DND-41 (cell line): ENCODE data around the gene ZNF132.
"Not testable (repeated sequence)": the region's sequence is repeated elsewhere in the genome, so short reads cannot be mapped to it uniquely, and the experiment has no call there.

ENCODE experiments used
- ATAC-seq: fragments of 200-7000 bp; cut with Tn5 transposase; 3 replicates; pipeline ENCODE4 v1.9.1; 2021; ENCODE audit warnings: low read depth; ENCODE audit not compliant: insufficient read depth
- DNase-seq: peaks from one replicate; pipeline ENCODE4 v3.0.0-alpha.2; 2020
- H2AFZ ChIP-seq: 2 replicates; pipeline ENCODE4 v1.6.0; 2012; ENCODE audit warnings: low read depth, low read length
- H3K27ac ChIP-seq: 2 replicates; pipeline ENCODE4 v1.5.1; 2012; ENCODE audit warnings: low read length, inconsistent platforms
- H3K27me3 ChIP-seq: fragments of 200-600 bp; sonication (generic); 2 replicates; pipeline ENCODE4 v1.6.0; 2012; ENCODE audit warnings: low read length, mild to moderate bottlenecking, inconsistent platforms; ENCODE audit not compliant: insufficient read depth, poor library complexity
- H3K36me3 ChIP-seq: 2 replicates; pipeline ENCODE4 v1.5.1; 2012; ENCODE audit warnings: low read length, inconsistent platforms; ENCODE audit not compliant: insufficient read depth
- H3K4me1 ChIP-seq: 2 replicates; pipeline ENCODE4 v1.5.1; 2012; ENCODE audit warnings: mild to moderate bottlenecking, low read length; ENCODE audit not compliant: insufficient read depth
- H3K4me2 ChIP-seq: 2 replicates; pipeline ENCODE4 v1.6.0; 2012; ENCODE audit warnings: mild to moderate bottlenecking, moderate library complexity, low read length, inconsistent platforms; ENCODE audit not compliant: insufficient read depth
- H3K4me3 ChIP-seq, 2 experiments: fragments of 200-600 bp in 1 of 2; shearing (Covaris generic) in 1 of 2; 2 replicates each; pipeline ENCODE4 v1.5.1; 2012 to 2016; ENCODE audit warnings: inconsistent platforms in 2 of 2, low read length in 2 of 2, mild to moderate bottlenecking in 2 of 2, low read depth in 1 of 2, moderate library complexity in 1 of 2
- H3K79me2 ChIP-seq: 2 replicates; pipeline ENCODE4 v1.6.0; 2012; ENCODE audit warnings: low read length, inconsistent platforms; ENCODE audit not compliant: insufficient read depth
- H3K9ac ChIP-seq: 2 replicates; pipeline ENCODE4 v1.6.0; 2012; ENCODE audit warnings: low read depth, mild to moderate bottlenecking, inconsistent platforms, low read length, moderate library complexity
- H3K9me3 ChIP-seq: 2 replicates; pipeline ENCODE4 v1.5.1; 2012; ENCODE audit warnings: low read length, moderate library complexity, mild to moderate bottlenecking, inconsistent platforms; ENCODE audit not compliant: insufficient read depth, severe bottlenecking
- H4K20me1 ChIP-seq: 2 replicates; pipeline ENCODE4 v1.6.0; 2012; ENCODE audit warnings: low read length; ENCODE audit not compliant: insufficient read depth
- CTCF ChIP-seq: IDR thresholded peaks from 2 replicates; pipeline ENCODE4 v1.5.1; 2012; ENCODE audit warnings: borderline replicate concordance, low read length, moderate library complexity, mild to moderate bottlenecking; ENCODE audit not compliant: poor library complexity, severe bottlenecking; ENCODE audit errors: extremely low read depth
- EZH2 ChIP-seq: IDR thresholded peaks from 3 replicates; pipeline ENCODE4 v1.6.1; 2012; ENCODE audit warnings: borderline replicate concordance, low read depth, mild to moderate bottlenecking, moderate library complexity, low read length, inconsistent platforms; ENCODE audit not compliant: severe bottlenecking

ZNF132 gene

GRCh38 chr19:58451358-58452101 is 11.6 kb upstream of the ZNF132 start, which contains the start of gene ZNF324B:
ZNF324B (plus strand) TSS chr19:58451622; CDS start chr19:58453702, 2,080 bp downstream.
- H3K4me1 ChIP-seq = peaks cover 18% of the 10 kb centered on the region
- peaks cover 8% of the 10 kb centered on the region for H3K9me3 ChIP-seq
- TF ChIP-seq CTCF (no peak), EZH2 (no peak)
- peak within 1 kb of the TSS; percentile 63 for H3K27ac ChIP-seq
- H3K79me2 ChIP-seq = 0 out of 2 replicates have a peak, but pooled peaks cover 3% of the 10 kb centered on the region
- peak within 1 kb of the TSS; percentile 90 for H3K4me2 ChIP-seq
- no peaks in the 10 kb centered on the region for H4K20me1 ChIP-seq
- DNase-seq (peak; percentile 98), ATAC-seq (peak; percentile 97)
- peak within 1 kb of the TSS; percentile 86 for H2AFZ ChIP-seq
- H3K4me3 ChIP-seq = peak within 1 kb of the TSS; percentile 84 to 88
- H3K27me3 ChIP-seq = peaks cover 4% of the 10 kb centered on the region
- peak within 1 kb of the TSS; percentile 68 for H3K9ac ChIP-seq
- peaks cover 18% of the 10 kb centered on the region for H3K36me3 ChIP-seq

GRCh38 chr19:58450856-58451357 is 11.0 kb upstream of the ZNF132 start:
- peaks cover 4% of the 10 kb centered on the region for H3K27me3 ChIP-seq
- H3K4me1 ChIP-seq = peaks cover 18% of the 10 kb centered on the region
- peak overlapping the region; percentile 86 for H2AFZ ChIP-seq
- no peak overlapping the region for H3K27ac ChIP-seq
- TF ChIP-seq CTCF (no peak), EZH2 (no peak)
- H3K4me3 ChIP-seq = peak overlapping the region; percentile 84 to 88; a peak in 2 of 4 replicates
- 0 out of 2 replicates have a peak, but pooled peaks cover 3% of the 10 kb centered on the region for H3K79me2 ChIP-seq
- H3K9ac ChIP-seq = peak overlapping the region; percentile 68
- H3K9me3 ChIP-seq = peaks cover 8% of the 10 kb centered on the region
- no peak; the same call in 1 of the 3 replicates for ATAC-seq
- no peak for DNase-seq
- H3K36me3 ChIP-seq = peaks cover 13% of the 10 kb centered on the region
- no peaks in the 10 kb centered on the region for H4K20me1 ChIP-seq
- H3K4me2 ChIP-seq = peak overlapping the region; percentile 90

GRCh38 chr19:58449980-58450379 is 10.0 kb upstream of the ZNF132 start:
- peaks cover 13% of the 10 kb centered on the region; the same call in 1 of the 2 replicates for H3K36me3 ChIP-seq
- not testable (repeated sequence) for H3K9ac ChIP-seq, H3K9me3 ChIP-seq, H3K4me2 ChIP-seq, ATAC-seq, H3K27me3 ChIP-seq, H3K27ac ChIP-seq, H4K20me1 ChIP-seq, H3K79me2 ChIP-seq, H2AFZ ChIP-seq, H3K4me3 ChIP-seq, DNase-seq
- peaks cover 18% of the 10 kb centered on the region for H3K4me1 ChIP-seq

- H3K4me3 ChIP-seq, H3K36me3 ChIP-seq, H2AFZ ChIP-seq, H4K20me1 ChIP-seq, ATAC-seq, H3K79me2 ChIP-seq, DNase-seq, H3K4me2 ChIP-seq, H3K27me3 ChIP-seq, H3K9ac ChIP-seq, H3K27ac ChIP-seq, H3K9me3 ChIP-seq: not testable (repeated sequence)
- H3K4me1 ChIP-seq = peaks cover 18% of the 10 kb centered on the region
Observed at GRCh38 chr19:58448860-58449259, 8.9 kb upstream of the ZNF132 start.

GRCh38 chr19:58442986-58443385 is 3.0 kb upstream of the ZNF132 start:
- not testable (repeated sequence) for H3K79me2 ChIP-seq, ATAC-seq, H3K27ac ChIP-seq, H3K36me3 ChIP-seq, H3K9ac ChIP-seq, H2AFZ ChIP-seq, H3K4me1 ChIP-seq, H3K9me3 ChIP-seq, H3K4me2 ChIP-seq, H4K20me1 ChIP-seq, DNase-seq, H3K27me3 ChIP-seq, H3K4me3 ChIP-seq
